ENCODE measurements around the gene CCBE1. TPM values are rescaled to one million over a fixed set of nuclear protein-coding genes. Genes with fewer than 3 reads are reported as not detected.

The CCBE1 gene
- total and polyA plus RNA-seq, 4 donors = 3.4 to 59.0 (median 21.9) TPM

GRCh38 chr18:59631583-59632181 lies 65.5 kb downstream of the CCBE1 start:
- WGBS, 2 donors = 62 to 66% methylated on average over 1 of the region's 1 CpG
- ATAC-seq (ENCODE audit: insufficient read depth, low FRiP score) (no peak), DNase-seq (peak; percentile 46 to 63 (median 62))
- TF ChIP-seq, protein P1, sequence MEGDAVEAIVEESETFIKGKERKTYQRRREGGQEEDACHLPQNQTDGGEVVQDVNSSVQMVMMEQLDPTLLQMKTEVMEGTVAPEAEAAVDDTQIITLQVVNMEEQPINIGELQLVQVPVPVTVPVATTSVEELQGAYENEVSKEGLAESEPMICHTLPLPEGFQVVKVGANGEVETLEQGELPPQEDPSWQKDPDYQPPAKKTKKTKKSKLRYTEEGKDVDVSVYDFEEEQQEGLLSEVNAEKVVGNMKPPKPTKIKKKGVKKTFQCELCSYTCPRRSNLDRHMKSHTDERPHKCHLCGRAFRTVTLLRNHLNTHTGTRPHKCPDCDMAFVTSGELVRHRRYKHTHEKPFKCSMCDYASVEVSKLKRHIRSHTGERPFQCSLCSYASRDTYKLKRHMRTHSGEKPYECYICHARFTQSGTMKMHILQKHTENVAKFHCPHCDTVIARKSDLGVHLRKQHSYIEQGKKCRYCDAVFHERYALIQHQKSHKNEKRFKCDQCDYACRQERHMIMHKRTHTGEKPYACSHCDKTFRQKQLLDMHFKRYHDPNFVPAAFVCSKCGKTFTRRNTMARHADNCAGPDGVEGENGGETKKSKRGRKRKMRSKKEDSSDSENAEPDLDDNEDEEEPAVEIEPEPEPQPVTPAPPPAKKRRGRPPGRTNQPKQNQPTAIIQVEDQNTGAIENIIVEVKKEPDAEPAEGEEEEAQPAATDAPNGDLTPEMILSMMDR (IDR thresholded peaks at IDR 0.05; ENCODE audit: control extremely low read depth, extremely low read depth) = no peak
- no peak overlapping the region for H3K4me3 ChIP-seq
- no peak overlapping the region for H3K9ac ChIP-seq (ENCODE audit: insufficient read depth in 1 of 2, low read length in 2 of 2)
- H3K4me1 ChIP-seq (ENCODE audit: control insufficient read depth in 5 of 5, insufficient read depth in 5 of 5, low read length in 5 of 5) = peaks cover 0 to 42% (median 0%) of the 10 kb centered on the region in 5 donors
- H3K27ac ChIP-seq (ENCODE audit: low read depth in 1 of 2, low read length in 1 of 2) = no peak overlapping the region
- H3K9me3 ChIP-seq (ENCODE audit: control insufficient read depth in 4 of 4, insufficient read depth in 3 of 4, low read length in 3 of 4) = no peaks in the 10 kb centered on the region
- H3K27me3 ChIP-seq (ENCODE audit: control insufficient read depth in 3 of 3, insufficient read depth in 3 of 3, low read length in 2 of 3) = no peaks in the 10 kb centered on the region
- peaks cover 0 to 12% (median 3%) of the 10 kb centered on the region in 4 donors for H3K36me3 ChIP-seq (ENCODE audit: control insufficient read depth in 4 of 4, insufficient read depth in 4 of 4, low read length in 4 of 4)

DNA sequence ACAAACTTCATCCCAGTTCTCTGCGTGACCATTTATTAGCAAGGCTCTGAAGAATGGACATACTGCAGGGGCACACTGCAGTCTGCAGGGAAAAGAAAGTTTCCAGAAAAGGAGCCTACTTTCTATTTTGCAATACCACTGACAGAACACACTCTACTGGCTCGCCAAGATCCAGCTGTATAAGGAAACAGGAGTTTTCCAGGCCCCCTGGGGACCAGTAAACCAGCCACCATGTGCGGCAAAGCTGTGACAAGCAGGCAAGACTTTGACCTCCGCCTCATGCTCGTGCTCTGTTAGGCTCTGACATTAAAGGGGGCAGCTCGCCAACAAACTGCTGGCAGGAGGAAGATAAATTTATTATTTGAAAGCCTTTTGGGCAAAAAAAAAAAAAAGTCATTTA lies 67.3 kb downstream of the CCBE1 start:
- H3K4me1 ChIP-seq (ENCODE audit: control insufficient read depth in 5 of 5, insufficient read depth in 5 of 5, low read length in 5 of 5) = peaks cover 0 to 33% (median 0%) of the 10 kb centered on the region in 5 donors
- no peak overlapping the region for H3K4me3 ChIP-seq
- H3K27me3 ChIP-seq (ENCODE audit: control insufficient read depth in 3 of 3, insufficient read depth in 3 of 3, low read length in 2 of 3) = no peaks in the 10 kb centered on the region
- H3K27ac ChIP-seq (ENCODE audit: low read depth in 1 of 2, low read length in 1 of 2) = no peak overlapping the region
- no peak overlapping the region for H3K9ac ChIP-seq (ENCODE audit: insufficient read depth in 1 of 2, low read length in 2 of 2)
- H3K36me3 ChIP-seq (ENCODE audit: control insufficient read depth in 4 of 4, insufficient read depth in 4 of 4, low read length in 4 of 4) = peaks cover 0 to 12% (median 4%) of the 10 kb centered on the region in 4 donors
- no peak for ATAC-seq (ENCODE audit: insufficient read depth, low FRiP score)
- 75 to 87% methylated on average over 6 of the region's 6 CpGs for WGBS, 2 donors
- DNase-seq = no peak
- H3K9me3 ChIP-seq (ENCODE audit: control insufficient read depth in 4 of 4, insufficient read depth in 3 of 4, low read length in 3 of 4) = no peaks in the 10 kb centered on the region
- TF ChIP-seq, protein P1 (IDR thresholded peaks at IDR 0.05; ENCODE audit: control extremely low read depth, extremely low read depth) = no peak

GRCh38 chr18:59628995-59629394 lies 68.2 kb downstream of the CCBE1 start:
- H3K4me1 ChIP-seq (ENCODE audit: control insufficient read depth in 5 of 5, insufficient read depth in 5 of 5, low read length in 5 of 5) = peaks cover 0 to 30% (median 0%) of the 10 kb centered on the region in 5 donors
- 91 to 93% methylated on average over 1 of the region's 1 CpG for WGBS, 2 donors

More at GRCh38 chr18:59628995-59629394, 68.2 kb downstream of the CCBE1 start:
- TF ChIP-seq, protein P1 (IDR thresholded peaks at IDR 0.05; ENCODE audit: control extremely low read depth, extremely low read depth) = no peak
- Histone ChIP-seq H3K27me3 (ENCODE audit: control insufficient read depth in 3 of 3, insufficient read depth in 3 of 3, low read length in 2 of 3) (no peaks in the 10 kb centered on the region), H3K36me3 (ENCODE audit: control insufficient read depth in 4 of 4, insufficient read depth in 4 of 4, low read length in 4 of 4) (peaks cover 0 to 12% (median 4%) of the 10 kb centered on the region in 4 donors), H3K27ac (ENCODE audit: low read depth in 1 of 2, low read length in 1 of 2) (no peak overlapping the region), H3K4me3 (no peak overlapping the region), H3K9me3 (ENCODE audit: control insufficient read depth in 4 of 4, insufficient read depth in 3 of 4, low read length in 3 of 4) (no peaks in the 10 kb centered on the region), H3K9ac (ENCODE audit: insufficient read depth in 1 of 2, low read length in 2 of 2) (no peak overlapping the region)
- ATAC-seq (ENCODE audit: insufficient read depth, low FRiP score) (no peak), DNase-seq (no peak)
